HepG2 (cell line): ENCODE results near the gene CCDC87. TPM values are rescaled to one million over a fixed set of nuclear protein-coding genes. Genes with fewer than 3 reads are reported as not detected.

Experiments
- ATAC-seq: fragments of 200-7000 bp; cut with Tn5 transposase; 3 replicates; pipeline ENCODE4 v1.9.1; 2020; ENCODE audit warnings: mild to moderate bottlenecking, moderate library complexity
- BruUV-seq: library from RNA; stranded (reverse); fragments of 400-500 nt; replicated peaks from 2 replicates; lab custom pipeline; 2021; lab: Mats Ljungman, UMichigan
- CTCF ChIA-PET: fragments of 300-600 bp; formaldehyde crosslinking; extraction: SDS; loops from one replicate; lab custom pipeline; 2021; ENCODE audit warnings: low total read pairs, inconsistent platforms, low intra/inter-chr PET ratio; lab: Yijun Ruan, JAX
- POLR2A ChIA-PET: fragments of 350-600 bp; sonication (Branson Sonifier 250); formaldehyde crosslinking; loops from one replicate; lab custom pipeline; 2020; ENCODE audit warnings: antibody characterized with exemption, inconsistent platforms; lab: Yijun Ruan, JAX
- DNase-seq: peaks from one replicate; pipeline ENCODE4 v3.0.0-alpha.2; 2015; ENCODE audit warnings: low spot score
- FAIRE-seq: peaks from 3 replicates; lab custom pipeline; 2011; peaks lifted over from hg19 to GRCh38; lab: Jason Lieb, UNC
- H2AFZ ChIP-seq: one replicate; pipeline ENCODE4 v1.6.1; 2011; ENCODE audit warnings: low read length, inconsistent platforms
- H3K27ac ChIP-seq: fragments of 300-600 bp; 3 replicates; pipeline ENCODE4 v1.8.0; 2011; ENCODE audit warnings: mixed run types, mild to moderate bottlenecking, mixed read lengths, low read length, inconsistent platforms; ENCODE audit not compliant: insufficient read depth; ENCODE audit errors: extremely low read length
- H3K27me3 ChIP-seq, 2 experiments: fragments of 200-600 bp in 1 of 2; 2 replicates in 1 of 2; 3 replicates in 1 of 2; pipeline versions ENCODE4 v1.6.0 to v1.8.0; 2011; ENCODE audit warnings: low read length in 2 of 2, mild to moderate bottlenecking in 2 of 2, moderate library complexity in 2 of 2, inconsistent platforms in 1 of 2; ENCODE audit not compliant: insufficient read depth in 2 of 2, control insufficient read depth in 1 of 2
- H3K36me3 ChIP-seq, 2 experiments: fragments of 200-600 bp in 1 of 2; replicated peaks in 1 of 2; 2 replicates in 1 of 2; 3 replicates in 1 of 2; pipeline versions ENCODE4 v1.5.1 to v1.8.0; 2011; ENCODE audit warnings: low read length in 2 of 2, inconsistent platforms in 1 of 2; ENCODE audit not compliant: insufficient read depth in 2 of 2, control insufficient read depth in 1 of 2
- H3K4me1 ChIP-seq: 2 replicates; pipeline ENCODE4 v1.5.1; 2012; ENCODE audit warnings: low read length, inconsistent platforms; ENCODE audit not compliant: insufficient read depth
- H3K4me2 ChIP-seq: 2 replicates; pipeline ENCODE4 v1.6.0; 2011; ENCODE audit warnings: low read depth, low read length, inconsistent platforms
- H3K4me3 ChIP-seq, 3 experiments: fragments of 200-600 bp in 1 of 3; sonication (generic), shearing (Covaris generic) in 1 of 3; replicated peaks in 1 of 3; 2 replicates each; pipeline ENCODE4 v1.5.1; 2011 to 2016; ENCODE audit warnings: low read length in 3 of 3, inconsistent platforms in 2 of 3, low read depth in 2 of 3, mild to moderate bottlenecking in 2 of 3, control low read depth in 1 of 3, mixed read lengths in 1 of 3; ENCODE audit not compliant: insufficient read depth in 1 of 3
- H3K79me2 ChIP-seq: one replicate; pipeline ENCODE4 v1.6.1; 2011; ENCODE audit warnings: low read length, inconsistent platforms; ENCODE audit not compliant: insufficient read depth
- H3K9ac ChIP-seq: 2 replicates; pipeline ENCODE4 v1.6.0; 2011; ENCODE audit warnings: mild to moderate bottlenecking, low read depth, low read length, inconsistent platforms; ENCODE audit not compliant: insufficient read depth
- H3K9me3 ChIP-seq: 2 replicates; pipeline ENCODE4 v1.5.1; 2012; ENCODE audit warnings: mild to moderate bottlenecking, low read length
- H4K20me1 ChIP-seq: 2 replicates; pipeline ENCODE4 v1.6.0; 2011; ENCODE audit warnings: inconsistent platforms, mild to moderate bottlenecking, low read length, moderate library complexity; ENCODE audit not compliant: insufficient read depth
- AGO2 ChIP-seq: fragments of 200-400 bp; formaldehyde crosslinking; optimal IDR thresholded peaks from 2 replicates; pipeline ENCODE3; 2017; ENCODE audit warnings: mild to moderate bottlenecking, low read depth, low read length, moderate library complexity
- EED ChIP-seq: sonication (generic); formaldehyde crosslinking; IDR thresholded peaks from 2 replicates; pipeline ENCODE4 v1.5.0; 2020; ENCODE audit warnings: mild to moderate bottlenecking, missing genetic modification reagents
- IKZF4 ChIP-seq: sonication (generic); formaldehyde crosslinking; IDR thresholded peaks from 2 replicates; pipeline ENCODE4 v1.5.1; 2020; ENCODE audit warnings: borderline replicate concordance, mild to moderate bottlenecking, low read depth, missing genetic modification reagents; ENCODE audit errors: not compliant biosample characterization
- MBNL3 ChIP-seq: fragments of 250-450 bp; sonication (Bioruptor Pico); conservative IDR thresholded peaks from 2 replicates; pipeline ENCODE4 v1.8.0; 2022; ENCODE audit warnings: mild to moderate bottlenecking, inconsistent platforms
- RBAK ChIP-seq: sonication (generic); formaldehyde crosslinking; IDR thresholded peaks from 2 replicates; pipeline ENCODE4 v1.5.1; 2020; ENCODE audit warnings: mild to moderate bottlenecking, missing genetic modification reagents
- TARDBP ChIP-seq: sonication (generic); formaldehyde crosslinking; IDR thresholded peaks from 2 replicates; pipeline ENCODE4 v1.8.0; 2022; ENCODE audit warnings: mild to moderate bottlenecking, missing genetic modification reagents
- ZC3H13 ChIP-seq: sonication (generic); formaldehyde crosslinking; IDR thresholded peaks from 2 replicates; pipeline ENCODE4 v1.8.1; 2023; ENCODE audit warnings: mild to moderate bottlenecking, missing genetic modification reagents, moderate library complexity
- ZNF605 ChIP-seq: sonication (generic); formaldehyde crosslinking; IDR thresholded peaks from 2 replicates; pipeline ENCODE4 v1.8.0; 2022; ENCODE audit warnings: mild to moderate bottlenecking, missing genetic modification reagents
- ZNF737 ChIP-seq: sonication (generic); formaldehyde crosslinking; IDR thresholded peaks from 2 replicates; pipeline ENCODE4 v1.5.0; 2020; ENCODE audit warnings: missing genetic modification reagents, mild to moderate bottlenecking, borderline replicate concordance
- ZSCAN9 ChIP-seq: IDR thresholded peaks from 2 replicates; pipeline ENCODE4 v1.6.1; 2016; ENCODE audit warnings: borderline replicate concordance
- WGBS: methylation state at CpG from one replicate; pipeline ENCODE4 v1.1.6; 2017; ENCODE audit warnings: low lambda C conversion rate; 5-methylcytosine and 5-hydroxymethylcytosine counted together
- in situ Hi-C: cut with HindIII; loops from 2 replicates; pipeline ENCODE4 v1.10.0; 2017; ENCODE audit warnings: low pct_unique_long_range_greater_than_20kb; ENCODE audit not compliant: extremely low pct_ligation_motif_present
- intact Hi-C: fragments of 100-400 bp; cut with micrococcal nuclease; formaldehyde crosslinking; loops from one replicate; pipeline ENCODE4 v1.10.0; 2022; ENCODE audit not compliant: unreplicated experiment
- polyA plus RNA-seq, 8 experiments: library from polyadenylated mRNA; depleted of rRNA in 3 of 8; stranded (reverse) in 7 of 8; unstranded in 1 of 8; fragments of >200 nt; fragmentation: Illumina TruSeq in 4 of 8; extraction: Trizol in 4 of 8; gene quantifications; 2 replicates each; pipeline versions ENCODE4 v1.2.1 to v1.2.3, GENCODE V29; 2011 to 2016; ENCODE audit warnings: low read depth in 4 of 8, missing spikeins in 1 of 8, mixed read lengths in 1 of 8; ENCODE audit not compliant: insufficient read depth in 1 of 8
- total RNA-seq, 5 experiments: library from RNA; depleted of rRNA; stranded (reverse); fragments of >200 nt; fragmentation: Illumina TruSeq; extraction: Trizol; gene quantifications; 2 replicates each; pipeline ENCODE4 v1.2.3, GENCODE V29; 2016; ENCODE audit warnings: low read depth in 1 of 5
- TF ChIP-seq, protein P1 (sequence below): sonication (generic); formaldehyde crosslinking; IDR thresholded peaks from 2 replicates; pipeline ENCODE4 v1.4.0; 2020; ENCODE audit warnings: mild to moderate bottlenecking, missing genetic modification reagents
- TF ChIP-seq, protein P2 (sequence below): sonication (generic); formaldehyde crosslinking; IDR thresholded peaks from 2 replicates; pipeline ENCODE4 v1.8.1; 2023; ENCODE audit warnings: missing genetic modification reagents, inconsistent platforms, borderline replicate concordance
- TF ChIP-seq, protein P3 (sequence below): sonication (generic); formaldehyde crosslinking; IDR thresholded peaks from 2 replicates; pipeline ENCODE4 v1.5.0; 2020; ENCODE audit warnings: missing genetic modification reagents, mild to moderate bottlenecking, borderline replicate concordance
- TF ChIP-seq, protein P4 (sequence below): sonication (generic); formaldehyde crosslinking; IDR thresholded peaks from 2 replicates; pipeline ENCODE4 v1.4.0; 2020; ENCODE audit warnings: missing genetic modification reagents, mild to moderate bottlenecking, borderline replicate concordance
- TF ChIP-seq, protein P5 (sequence below): sonication (generic); formaldehyde crosslinking; IDR thresholded peaks from 2 replicates; pipeline ENCODE4 v1.5.0; 2020; ENCODE audit warnings: mild to moderate bottlenecking, missing genetic modification reagents

CCDC87 gene
- total and polyA plus RNA-seq, 2 of the 13 experiments (the other 11 are each of a cell fraction or from before 2014, with no cell fraction given) = 0.05 to 0.42 TPM

DNA sequence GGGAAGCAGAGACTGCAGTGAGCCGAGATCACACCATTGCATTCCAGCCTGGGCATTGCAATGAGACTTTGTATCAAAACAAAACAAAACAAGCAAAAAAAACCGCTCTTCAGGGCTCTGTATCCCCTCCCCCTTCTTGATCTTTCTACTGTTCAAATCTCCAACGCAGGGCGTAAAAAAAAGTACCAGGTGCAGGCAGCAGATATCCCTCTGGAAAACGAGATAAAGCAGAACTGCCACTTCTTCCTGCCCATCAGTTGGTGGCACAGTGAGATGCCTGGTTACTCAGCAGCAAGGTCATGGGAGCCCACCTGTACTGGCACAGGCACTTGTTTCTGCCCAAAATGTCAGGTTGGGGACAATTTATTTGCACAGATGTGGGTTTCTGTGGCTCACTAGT is 11.3 kb upstream of the CCDC87 start:
- Histone ChIP-seq H3K4me1 (peaks cover 23% of the 10 kb centered on the region), H4K20me1 (no peaks in the 10 kb centered on the region), H3K27me3 (no peaks in the 10 kb centered on the region), H3K9ac (no peak overlapping the region), H3K4me2 (no peak overlapping the region), H3K36me3 (peaks cover 9 to 37% of the 10 kb centered on the region in 2 experiments), H3K9me3 (no peaks in the 10 kb centered on the region), H3K27ac (no peak overlapping the region), H3K79me2 (no peaks in the 10 kb centered on the region), H3K4me3 (no peak overlapping the region), H2AFZ (no peak overlapping the region)
- whole genome bisulfite sequencing = 96% methylated on average over 5 of the region's 5 CpGs
- in situ Hi-C loops = no loop called here
- intact Hi-C loops = no loop called here
- TF ChIP-seq EED (no peak), AGO2 (no peak), ZC3H13 (CRISPR knock-in tag) (no peak), ZNF605 (CRISPR knock-in tag) (no peak), ZSCAN9 (CRISPR knock-in tag) (no peak), TARDBP (CRISPR knock-in tag) (no peak), IKZF4 (CRISPR knock-in tag) (no peak), MBNL3 (no peak), RBAK (CRISPR knock-in tag) (no peak), ZNF737 (no peak)
- TF ChIP-seq, protein P1, sequence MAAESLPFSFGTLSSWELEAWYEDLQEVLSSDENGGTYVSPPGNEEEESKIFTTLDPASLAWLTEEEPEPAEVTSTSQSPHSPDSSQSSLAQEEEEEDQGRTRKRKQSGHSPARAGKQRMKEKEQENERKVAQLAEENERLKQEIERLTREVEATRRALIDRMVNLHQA (CRISPR knock-in tag) = no peak
- TF ChIP-seq, protein P2, sequence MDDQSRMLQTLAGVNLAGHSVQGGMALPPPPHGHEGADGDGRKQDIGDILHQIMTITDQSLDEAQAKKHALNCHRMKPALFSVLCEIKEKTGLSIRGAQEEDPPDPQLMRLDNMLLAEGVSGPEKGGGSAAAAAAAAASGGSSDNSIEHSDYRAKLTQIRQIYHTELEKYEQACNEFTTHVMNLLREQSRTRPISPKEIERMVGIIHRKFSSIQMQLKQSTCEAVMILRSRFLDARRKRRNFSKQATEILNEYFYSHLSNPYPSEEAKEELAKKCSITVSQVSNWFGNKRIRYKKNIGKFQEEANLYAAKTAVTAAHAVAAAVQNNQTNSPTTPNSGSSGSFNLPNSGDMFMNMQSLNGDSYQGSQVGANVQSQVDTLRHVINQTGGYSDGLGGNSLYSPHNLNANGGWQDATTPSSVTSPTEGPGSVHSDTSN (CRISPR knock-in tag) = no peak
- TF ChIP-seq, protein P3, sequence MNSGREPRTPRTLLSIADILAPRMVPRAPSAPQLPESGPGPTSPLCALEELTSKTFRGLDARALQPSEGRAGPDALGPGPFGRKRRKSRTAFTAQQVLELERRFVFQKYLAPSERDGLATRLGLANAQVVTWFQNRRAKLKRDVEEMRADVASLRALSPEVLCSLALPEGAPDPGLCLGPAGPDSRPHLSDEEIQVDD (CRISPR knock-in tag) = no peak
- TF ChIP-seq, protein P4, sequence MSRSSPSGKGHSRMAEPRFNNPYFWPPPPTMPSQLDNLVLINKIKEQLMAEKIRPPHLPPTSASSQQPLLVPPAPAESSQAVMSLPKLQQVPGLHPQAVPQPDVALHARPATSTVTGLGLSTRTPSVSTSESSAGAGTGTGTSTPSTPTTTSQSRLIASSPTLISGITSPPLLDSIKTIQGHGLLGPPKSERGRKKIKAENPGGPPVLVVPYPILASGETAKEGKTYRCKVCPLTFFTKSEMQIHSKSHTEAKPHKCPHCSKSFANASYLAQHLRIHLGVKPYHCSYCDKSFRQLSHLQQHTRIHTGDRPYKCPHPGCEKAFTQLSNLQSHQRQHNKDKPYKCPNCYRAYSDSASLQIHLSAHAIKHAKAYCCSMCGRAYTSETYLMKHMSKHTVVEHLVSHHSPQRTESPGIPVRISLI (CRISPR knock-in tag) = no peak
- TF ChIP-seq, protein P5, sequence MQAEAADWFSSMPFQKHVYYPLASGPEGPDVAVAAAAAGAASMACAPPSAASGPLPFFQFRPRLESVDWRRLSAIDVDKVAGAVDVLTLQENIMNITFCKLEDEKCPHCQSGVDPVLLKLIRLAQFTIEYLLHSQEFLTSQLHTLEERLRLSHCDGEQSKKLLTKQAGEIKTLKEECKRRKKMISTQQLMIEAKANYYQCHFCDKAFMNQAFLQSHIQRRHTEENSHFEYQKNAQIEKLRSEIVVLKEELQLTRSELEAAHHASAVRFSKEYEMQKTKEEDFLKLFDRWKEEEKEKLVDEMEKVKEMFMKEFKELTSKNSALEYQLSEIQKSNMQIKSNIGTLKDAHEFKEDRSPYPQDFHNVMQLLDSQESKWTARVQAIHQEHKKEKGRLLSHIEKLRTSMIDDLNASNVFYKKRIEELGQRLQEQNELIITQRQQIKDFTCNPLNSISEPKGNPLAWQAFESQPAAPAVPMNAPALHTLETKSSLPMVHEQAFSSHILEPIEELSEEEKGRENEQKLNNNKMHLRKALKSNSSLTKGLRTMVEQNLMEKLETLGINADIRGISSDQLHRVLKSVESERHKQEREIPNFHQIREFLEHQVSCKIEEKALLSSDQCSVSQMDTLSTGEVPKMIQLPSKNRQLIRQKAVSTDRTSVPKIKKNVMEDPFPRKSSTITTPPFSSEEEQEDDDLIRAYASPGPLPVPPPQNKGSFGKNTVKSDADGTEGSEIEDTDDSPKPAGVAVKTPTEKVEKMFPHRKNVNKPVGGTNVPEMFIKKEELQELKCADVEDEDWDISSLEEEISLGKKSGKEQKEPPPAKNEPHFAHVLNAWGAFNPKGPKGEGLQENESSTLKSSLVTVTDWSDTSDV (CRISPR knock-in tag) = no peak
- no peak for DNase-seq
- POLR2A ChIA-PET = interaction anchor here (4.9 kb wide), 1 partner anchor 12 kb away, joined by 51 read pairs; the partner anchor contains the start of gene RBM14
- BruUV-seq = no TSS peak
- ATAC-seq = no peak
- no peak for FAIRE-seq
- CTCF ChIA-PET = no interaction called here
